Spleen (tissue), 11 donors: ENCODE results near the gene TRIO. TPM values are rescaled to one million over a fixed set of nuclear protein-coding genes. Genes with fewer than 3 reads are reported as not detected.

Source experiments
- DNase-seq: peaks from one replicate; pipeline ENCODE4 v3.0.0-alpha.2; 2020
- H3K27ac ChIP-seq, 8 donors: fragments of 200-600 bp; sonication (generic) in 7 of 8; 1 replicate in 4 of 8; 2 replicates in 4 of 8; pipeline versions ENCODE4 v1.5.0 to v1.8.0; 2016 to 2021; ENCODE audit warnings: inconsistent platforms in 4 of 8, mild to moderate bottlenecking in 4 of 8, moderate library complexity in 1 of 8
- H3K27me3 ChIP-seq, 7 donors: fragments of 200-600 bp; sonication (generic) in 6 of 7; replicated peaks in 1 of 7; 1 replicate in 4 of 7; 2 replicates in 3 of 7; pipeline versions ENCODE4 v1.5.0 to v1.8.0; 2016 to 2021; ENCODE audit warnings: inconsistent platforms in 3 of 7, mild to moderate bottlenecking in 1 of 7
- H3K36me3 ChIP-seq, 6 donors: fragments of 200-600 bp; sonication (generic) in 5 of 6; 1 replicate in 4 of 6; 2 replicates in 2 of 6; pipeline versions ENCODE4 v1.5.0 to v1.8.0; 2016 to 2021; ENCODE audit warnings: inconsistent platforms in 2 of 6
- H3K4me1 ChIP-seq, 6 donors: fragments of 200-600 bp; sonication (generic) in 5 of 6; 1 replicate in 3 of 6; 2 replicates in 3 of 6; pipeline versions ENCODE4 v1.5.0 to v1.8.0; 2016 to 2021; ENCODE audit warnings: inconsistent platforms in 3 of 6
- H3K4me3 ChIP-seq, 8 donors: fragments of 200-600 bp; sonication (generic) in 7 of 8; 1 replicate in 4 of 8; 2 replicates in 4 of 8; pipeline versions ENCODE4 v1.5.0 to v1.8.0; 2016 to 2021; ENCODE audit warnings: inconsistent platforms in 4 of 8, mild to moderate bottlenecking in 4 of 8, moderate library complexity in 2 of 8
- H3K9me3 ChIP-seq, 8 donors: fragments of 200-600 bp; sonication (generic) in 7 of 8; 1 replicate in 4 of 8; 2 replicates in 4 of 8; pipeline versions ENCODE4 v1.5.0 to v1.8.0; 2016 to 2021; ENCODE audit warnings: inconsistent platforms in 4 of 8
- CTCF ChIP-seq, 11 experiments: fragments of 200-600 bp in 7 of 11; fragments of 450-650 bp in 4 of 11; sonication (generic) in 4 of 11; IDR thresholded peaks in 8 of 11; conservative IDR thresholded peaks in 3 of 11; 1 replicate in 7 of 11; 2 replicates in 4 of 11; pipeline versions ENCODE4 v1.4.0 to v1.8.0; 2016 to 2021; ENCODE audit warnings: antibody characterized with exemption in 11 of 11, inconsistent platforms in 4 of 11, mild to moderate bottlenecking in 1 of 11
- POLR2A ChIP-seq, 3 donors: fragments of 450-650 bp; IDR thresholded peaks; one replicate each; pipeline ENCODE4 v1.5.1; 2017; ENCODE audit warnings: antibody characterized with exemption in 3 of 3, mild to moderate bottlenecking in 1 of 3
- POLR2AphosphoS5 ChIP-seq, 3 donors: sonication (generic); formaldehyde crosslinking; IDR thresholded peaks; one replicate each; pipeline ENCODE4 v1.5.1; 2017; ENCODE audit warnings: antibody characterized with exemption in 3 of 3
- WGBS, 5 donors: extraction: QIAGEN DNeasy Blood & Tissue Kit in 3 of 5; methylation state at CpG; one replicate each; pipeline versions ENCODE4 v1.1.5 to v1.1.7; 2013 to 2018; 5-methylcytosine and 5-hydroxymethylcytosine counted together
- intact Hi-C: fragments of 100-400 bp; cut with DNase I; formaldehyde crosslinking; loops from one replicate; pipeline ENCODE4 v1.15.0; 2023; ENCODE audit warnings: low total_unique reads
- polyA plus RNA-seq, 3 donors: library from polyadenylated mRNA; stranded (reverse); fragments of 200-250 nt; gene quantifications; one replicate each; pipeline ENCODE4 v1.2.1, GENCODE V29; 2013
- total RNA-seq, 7 donors: library from RNA; depleted of rRNA in 3 of 7; stranded (reverse); fragments of >200 nt in 3 of 7; fragmentation: NEBNext Ultra II Directional in 4 of 7; extraction: Animal tissue kit (Norgen Biotek cat#: 25700) in 4 of 7; gene quantifications; one replicate each; pipeline versions ENCODE4 v1.1.0 to v1.2.1, GENCODE V29; 2016 to 2021
- donor health status: healthy with polysubstance abuse.
- donor health status: DM: no; HTN: no; CAD: no; lungs with moderate emphysema.
- donor health status: DM: no; HTN: no; CAD: no.
- donor health status: Bipolar disorder and iron deficiency.
- donor health status: healthy.
- donor health status: DM: no; HTN: no; CAD: no.
- donor health status: DM: yes; HTN: yes; CAD: no.

TRIO gene
- total and polyA plus RNA-seq, 10 donors: 21.5 to 280 (median 190) TPM

DNA sequence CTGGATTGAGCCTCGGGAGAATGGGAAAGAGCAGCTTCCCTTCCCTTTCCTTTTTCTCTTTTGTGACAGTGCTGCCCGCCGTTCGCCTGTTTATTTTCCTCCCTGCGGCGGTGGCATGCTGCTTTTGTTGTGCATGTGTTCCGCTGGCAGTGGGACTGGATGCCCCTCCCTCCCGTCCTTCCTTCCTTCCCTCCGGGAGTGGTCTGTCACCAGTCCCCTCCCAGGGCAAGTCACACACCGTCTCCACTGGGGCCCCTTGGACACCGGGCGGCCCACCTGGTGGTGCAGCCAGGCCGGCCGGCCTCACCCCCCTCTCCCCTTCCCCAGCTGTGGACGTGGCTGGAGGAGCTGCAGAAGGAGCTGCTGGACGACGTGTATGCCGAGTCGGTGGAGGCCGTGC is 214.7 kb downstream of the TRIO start:
- no peak for DNase-seq
- whole genome bisulfite sequencing, 5 donors: 67 to 76% (median 72%) methylated on average over 14 to 20 of the region's 20 CpGs
- intact Hi-C loops: no loop called here
- Histone ChIP-seq H3K4me1 (peaks cover 0 to 30% (median 18%) of the 10 kb centered on the region in 6 donors), H3K4me3 (peak overlapping the region in 1 of 8 donors; percentile 24), H3K27ac (peak overlapping the region in 3 of 8 donors; percentile 22 to 34 (median 32)), H3K9me3 (no peaks in the 10 kb centered on the region), H3K36me3 (peaks cover 0 to 57% (median 25%) of the 10 kb centered on the region in 6 donors), H3K27me3 (no peaks in the 10 kb centered on the region)
- peak in 2 of 3 donors; percentile 34 to 40 for TF ChIP-seq POLR2AphosphoS5 (IDR thresholded peaks at IDR 0.05)
- TF ChIP-seq POLR2A (IDR thresholded peaks at IDR 0.05): no peak
- no peak for TF ChIP-seq CTCF (IDR thresholded peaks at IDR 0.05 in 8 of 11, conservative IDR thresholded peaks at IDR 0.05 in 3 of 11)

DNA sequence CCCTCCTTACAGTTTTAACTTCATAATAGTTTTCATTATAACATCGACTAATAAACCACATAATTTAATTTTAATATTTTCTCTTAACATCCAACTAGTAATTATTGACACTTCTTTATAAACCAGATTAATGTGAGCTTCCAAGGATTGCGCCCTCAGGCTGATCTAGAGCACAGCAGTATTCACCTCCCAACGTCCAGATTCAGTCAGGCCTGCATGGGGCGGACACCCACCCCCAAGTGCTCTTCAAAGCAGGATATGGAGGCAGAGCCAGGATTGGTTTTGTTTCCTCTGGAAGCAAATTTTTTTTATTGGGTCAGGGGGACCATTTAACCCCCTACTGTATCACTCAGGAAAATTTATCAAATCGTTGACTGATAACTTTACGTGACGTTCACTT is 215.4 kb downstream of the TRIO start:
- H3K4me1 ChIP-seq: peaks cover 0 to 28% (median 18%) of the 10 kb centered on the region in 6 donors
- no peaks in the 10 kb centered on the region for H3K27me3 ChIP-seq
- DNase-seq: no peak
- peaks cover 0 to 64% (median 28%) of the 10 kb centered on the region in 6 donors for H3K36me3 ChIP-seq
- TF ChIP-seq POLR2AphosphoS5 (IDR thresholded peaks at IDR 0.05): no peak
- TF ChIP-seq POLR2A (IDR thresholded peaks at IDR 0.05): no peak
- TF ChIP-seq CTCF (IDR thresholded peaks at IDR 0.05 in 8 of 11, conservative IDR thresholded peaks at IDR 0.05 in 3 of 11): no peak
- H3K4me3 ChIP-seq: no peak overlapping the region
- peak overlapping the region in 2 of 8 donors; percentile 22 to 34 for H3K27ac ChIP-seq
- 82 to 88% (median 86%) methylated on average over 7 of the region's 7 CpGs for WGBS, 5 donors
- intact Hi-C loops: no loop called here
- no peaks in the 10 kb centered on the region for H3K9me3 ChIP-seq

DNA sequence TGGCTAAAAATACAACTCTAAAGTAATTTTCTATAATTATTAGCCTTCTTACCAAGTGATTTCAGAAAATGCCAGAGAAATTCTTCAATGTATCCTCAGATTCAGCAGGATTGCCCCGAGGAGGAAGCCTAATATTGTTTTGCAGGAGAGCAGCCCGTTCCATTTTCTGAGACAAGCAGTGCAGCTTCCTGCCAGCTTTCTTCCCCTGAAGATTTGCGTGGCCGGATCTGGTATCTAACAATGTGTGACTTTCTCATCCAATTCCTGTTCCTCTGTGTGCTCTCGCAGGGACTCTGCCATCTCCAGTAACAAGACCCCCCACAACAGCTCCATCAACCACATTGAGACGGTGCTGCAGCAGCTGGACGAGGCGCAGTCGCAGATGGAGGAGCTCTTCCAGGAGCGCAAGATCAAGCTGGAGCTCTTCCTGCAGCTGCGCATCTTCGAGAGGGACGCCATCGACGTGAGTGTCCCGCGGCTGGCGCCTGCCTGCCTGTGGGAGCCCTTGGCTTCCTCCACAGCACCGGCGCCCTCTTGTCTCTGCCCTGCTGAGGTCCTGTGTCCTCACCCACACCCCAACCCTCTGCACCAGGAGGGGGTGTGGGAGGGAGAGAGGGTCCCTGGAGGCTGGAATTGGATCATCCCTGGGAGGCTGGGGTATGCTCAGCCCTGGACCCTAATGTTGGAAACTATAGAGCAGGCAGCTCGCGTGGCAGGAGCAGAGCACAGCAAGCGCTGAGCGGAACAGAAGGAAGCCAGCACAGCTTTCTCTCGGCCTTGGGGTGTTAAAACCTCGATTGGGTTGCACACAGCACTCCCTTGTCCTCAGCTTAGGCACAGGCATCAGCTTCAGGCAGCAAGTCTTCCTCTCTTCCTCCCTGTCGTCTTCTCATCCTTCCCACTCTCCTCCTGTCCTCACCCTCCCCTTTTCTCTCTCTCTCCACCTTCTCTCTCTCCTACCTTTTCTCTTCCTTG is 216.2 kb downstream of the TRIO start:
- WGBS, 5 donors: 87 to 90% (median 90%) methylated on average over 24 to 27 of the region's 27 CpGs
- TF ChIP-seq POLR2AphosphoS5 (IDR thresholded peaks at IDR 0.05) (peak in 1 of 3 donors; percentile 55), POLR2A (IDR thresholded peaks at IDR 0.05) (no peak), CTCF (IDR thresholded peaks at IDR 0.05 in 8 of 11, conservative IDR thresholded peaks at IDR 0.05 in 3 of 11) (no peak)
- intact Hi-C loops: loop anchor here (10.0 kb wide), 1 partner anchor 285 kb away; no protein-coding TSS in a partner anchor
- no peak overlapping the region for H3K27ac ChIP-seq
- peaks cover 0 to 30% (median 18%) of the 10 kb centered on the region in 6 donors for H3K4me1 ChIP-seq
- no peak overlapping the region for H3K4me3 ChIP-seq
- DNase-seq: no peak
- no peaks in the 10 kb centered on the region for H3K9me3 ChIP-seq
- H3K36me3 ChIP-seq: peaks cover 0 to 72% (median 33%) of the 10 kb centered on the region in 6 donors
- H3K27me3 ChIP-seq: no peaks in the 10 kb centered on the region

DNA sequence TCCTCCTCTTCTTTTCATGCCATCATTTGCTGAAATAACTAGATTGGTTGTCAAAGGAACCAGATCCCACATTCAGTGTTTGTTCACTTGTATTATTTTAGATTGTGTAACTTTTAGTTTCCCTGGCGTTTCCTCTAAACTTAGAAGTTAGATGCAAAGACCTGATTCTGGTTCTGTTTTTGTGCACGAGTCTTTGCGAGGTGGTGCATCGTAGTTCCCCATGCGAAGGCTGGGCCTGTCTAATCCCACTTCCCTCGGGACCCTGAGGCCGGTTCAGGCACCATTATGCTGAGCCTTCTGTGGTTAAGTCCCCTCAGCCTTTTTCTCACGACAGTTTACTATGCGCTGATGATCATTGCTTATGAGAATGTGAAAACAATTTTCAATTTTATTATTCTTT is 219.3 kb downstream of the TRIO start:
- Histone ChIP-seq H3K27ac (no peak overlapping the region), H3K9me3 (no peaks in the 10 kb centered on the region), H3K4me1 (peaks cover 0 to 23% (median 6%) of the 10 kb centered on the region in 6 donors), H3K27me3 (no peaks in the 10 kb centered on the region), H3K36me3 (peaks cover 0 to 99% (median 63%) of the 10 kb centered on the region in 6 donors), H3K4me3 (no peak overlapping the region)
- DNase-seq: no peak
- intact Hi-C loops: loop anchor here (10.0 kb wide), 1 partner anchor 282 kb away; no protein-coding TSS in a partner anchor
- WGBS, 5 donors: 64 to 78% (median 71%) methylated on average over 9 of the region's 9 CpGs
- no peak for TF ChIP-seq POLR2AphosphoS5 (IDR thresholded peaks at IDR 0.05)
